Thyroid gland (tissue), 4 donors: ENCODE results near the gene MRPL52. TPM values are rescaled to one million over a fixed set of nuclear protein-coding genes. Genes with fewer than 3 reads are reported as not detected.

ENCODE experiments used
- DNase-seq, 2 donors: peaks; one replicate each; pipeline ENCODE4 v3.0.0-alpha.2; 2019
- H3K27ac ChIP-seq, 3 donors: fragments of 200-600 bp; sonication (generic); 1 replicate in 2 of 3; 2 replicates in 1 of 3; pipeline ENCODE4 v1.5.1; 2016 to 2019; ENCODE audit warnings: mild to moderate bottlenecking in 1 of 3, moderate library complexity in 1 of 3
- H3K27me3 ChIP-seq: fragments of 200-600 bp; sonication (generic); one replicate; pipeline ENCODE4 v1.5.1; 2019
- H3K36me3 ChIP-seq, 2 donors: fragments of 200-600 bp; sonication (generic); one replicate each; pipeline ENCODE4 v1.5.1; 2016 to 2019
- H3K4me1 ChIP-seq, 2 donors: fragments of 200-600 bp; sonication (generic); one replicate each; pipeline ENCODE4 v1.5.1; 2017 to 2019
- H3K4me3 ChIP-seq, 3 donors: fragments of 200-600 bp; sonication (generic); replicated peaks in 1 of 3; 1 replicate in 2 of 3; 2 replicates in 1 of 3; pipeline ENCODE4 v1.5.1; 2016; ENCODE audit warnings: mild to moderate bottlenecking in 1 of 3
- H3K9me3 ChIP-seq: fragments of 200-600 bp; sonication (generic); one replicate; pipeline ENCODE4 v1.5.1; 2017
- CTCF ChIP-seq, 6 experiments: fragments of 200-600 bp in 3 of 6; fragments of 450-650 bp in 3 of 6; sonication (generic) in 3 of 6; IDR thresholded peaks; one replicate each; pipeline ENCODE4 v1.5.1; 2016 to 2019; ENCODE audit warnings: antibody characterized with exemption in 6 of 6, mild to moderate bottlenecking in 2 of 6, inconsistent platforms in 1 of 6, moderate library complexity in 1 of 6
- POLR2A ChIP-seq, 2 donors: fragments of 450-650 bp; IDR thresholded peaks; one replicate each; pipeline ENCODE4 v1.6.1; 2017; ENCODE audit warnings: antibody characterized with exemption in 2 of 2, mild to moderate bottlenecking in 2 of 2, moderate library complexity in 1 of 2
- WGBS, 2 donors: methylation state at CpG; one replicate each; pipeline ENCODE4 v1.1.5; 2017; 5-methylcytosine and 5-hydroxymethylcytosine counted together
- intact Hi-C: fragments of 100-400 bp; cut with DNase I; formaldehyde crosslinking; loops from one replicate; pipeline ENCODE4 v1.15.1; 2023
- total RNA-seq, 4 donors: library from RNA; depleted of rRNA; stranded (reverse); fragments of >200 nt; gene quantifications; one replicate each; pipeline ENCODE4 v1.2.3, GENCODE V29; 2016

MRPL52 gene
- total RNA-seq, 4 donors from 2014 or later: 43.7 to 166 (median 76.3) TPM

GRCh38 chr14:22875748-22876319, 46.1 kb downstream of the MRPL52 start:
- intact Hi-C loops: no loop called here
- WGBS, 2 donors: 98% methylated on average over 13 to 17 of the region's 20 CpGs

DNA sequence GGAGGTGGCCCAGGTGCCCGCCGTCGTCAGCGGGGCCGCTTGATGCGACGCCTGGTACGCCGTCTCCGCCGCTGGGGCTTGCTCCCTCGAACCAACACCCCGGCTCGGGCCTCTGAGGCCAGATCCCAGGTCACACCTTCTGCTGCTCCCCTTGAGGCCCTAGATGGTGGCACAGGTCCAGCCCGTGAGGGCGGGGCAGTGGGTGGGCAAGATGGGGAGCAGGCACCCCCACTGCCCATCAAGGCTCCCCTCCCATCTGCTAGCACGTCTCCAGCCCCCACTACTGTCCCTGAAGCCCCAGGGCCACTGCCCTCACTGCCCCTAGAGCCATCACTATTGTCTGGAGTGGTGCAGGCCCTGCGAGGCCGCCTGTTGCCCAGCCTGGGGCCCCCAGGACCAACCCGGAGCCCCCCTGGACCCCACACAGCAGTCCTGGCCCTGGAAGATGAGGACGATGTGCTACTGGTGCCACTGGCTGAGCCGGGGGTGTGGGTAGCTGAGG, 47.4 kb downstream of the MRPL52 start:
- intact Hi-C loops: no loop called here
- WGBS, 2 donors: 93 to 97% methylated on average over 5 to 17 of the region's 22 CpGs
- Histone ChIP-seq H3K27me3 (no peaks in the 10 kb centered on the region), H3K4me3 (no peak overlapping the region), H3K4me1 (peaks cover 7 to 13% of the 10 kb centered on the region in 2 donors), H3K27ac (no peak overlapping the region), H3K36me3 (peaks cover 50 to 63% of the 10 kb centered on the region in 2 donors), H3K9me3 (no peaks in the 10 kb centered on the region)
- no peak for DNase-seq
- TF ChIP-seq POLR2A (IDR thresholded peaks at IDR 0.05): no peak
- no peak for TF ChIP-seq CTCF (IDR thresholded peaks at IDR 0.05)

More at GRCh38 chr14:22875748-22876319, 46.1 kb downstream of the MRPL52 start:
- Histone ChIP-seq H3K27ac (no peak overlapping the region), H3K4me1 (peaks cover 7 to 13% of the 10 kb centered on the region in 2 donors), H3K9me3 (no peaks in the 10 kb centered on the region), H3K27me3 (no peaks in the 10 kb centered on the region), H3K4me3 (no peak overlapping the region), H3K36me3 (peaks cover 50 to 63% of the 10 kb centered on the region in 2 donors)
- DNase-seq: no peak
- TF ChIP-seq POLR2A (IDR thresholded peaks at IDR 0.05): no peak
- TF ChIP-seq CTCF (IDR thresholded peaks at IDR 0.05): no peak

GRCh38 chr14:22878271-22879246, 48.9 kb downstream of the MRPL52 start:
- no peak overlapping the region for H3K4me3 ChIP-seq
- DNase-seq: no peak
- no peaks in the 10 kb centered on the region for H3K9me3 ChIP-seq
- peaks cover 6 to 18% of the 10 kb centered on the region in 2 donors for H3K4me1 ChIP-seq
- H3K36me3 ChIP-seq: peaks cover 50 to 60% of the 10 kb centered on the region in 2 donors
- no peaks in the 10 kb centered on the region for H3K27me3 ChIP-seq
- WGBS, 2 donors: 89% methylated on average over 8 of the region's 8 CpGs
- TF ChIP-seq POLR2A (IDR thresholded peaks at IDR 0.05) (no peak), CTCF (IDR thresholded peaks at IDR 0.05) (no peak)
- no peak overlapping the region for H3K27ac ChIP-seq
- intact Hi-C loops: no loop called here

GRCh38 chr14:22882064-22882463, 52.4 kb downstream of the MRPL52 start:
- Histone ChIP-seq H3K9me3 (no peaks in the 10 kb centered on the region), H3K4me1 (peaks cover 10 to 22% of the 10 kb centered on the region in 2 donors), H3K27me3 (no peaks in the 10 kb centered on the region), H3K27ac (no peak overlapping the region), H3K4me3 (no peak overlapping the region), H3K36me3 (peaks cover 16 to 25% of the 10 kb centered on the region in 2 donors)
- 36 to 43% methylated on average over 7 of the region's 7 CpGs for WGBS, 2 donors
- intact Hi-C loops: no loop called here
- DNase-seq: no peak
- TF ChIP-seq POLR2A (IDR thresholded peaks at IDR 0.05) (no peak), CTCF (IDR thresholded peaks at IDR 0.05) (no peak)
